Nephron progenitor cell (in vitro differentiated cells): ENCODE measurements around the gene RFLNA.

Source experiments
- DNase-seq: peaks from one replicate; pipeline ENCODE4 v3.0.0; 2021
- H3K27ac Mint-ChIP-seq: 2 replicates; pipeline ENCODE4 v1.8.0; 2021; ENCODE audit warnings: mild to moderate bottlenecking, moderate library complexity, mixed read lengths
- H3K27me3 Mint-ChIP-seq: 2 replicates; pipeline ENCODE4 v1.8.0; 2021; ENCODE audit warnings: mild to moderate bottlenecking, low read depth, mixed read lengths; ENCODE audit not compliant: poor library complexity
- H3K36me3 Mint-ChIP-seq: 2 replicates; pipeline ENCODE4 v1.8.0; 2021; ENCODE audit warnings: low read depth, mixed read lengths
- H3K4me1 Mint-ChIP-seq: 2 replicates; pipeline ENCODE4 v1.8.0; 2021; ENCODE audit warnings: mixed read lengths
- H3K4me3 Mint-ChIP-seq: 2 replicates; pipeline ENCODE4 v1.8.0; 2021; ENCODE audit warnings: mild to moderate bottlenecking, moderate library complexity, mixed read lengths
- H3K9me3 Mint-ChIP-seq: 2 replicates; pipeline ENCODE4 v1.8.0; 2021; ENCODE audit warnings: mild to moderate bottlenecking, moderate library complexity, mixed read lengths
- CTCF ChIP-seq: fragments of 200-600 bp; sonication (generic); IDR thresholded peaks from 2 replicates; pipeline ENCODE4 v1.5.0; 2021; ENCODE audit warnings: antibody characterized with exemption

The RFLNA gene

DNA sequence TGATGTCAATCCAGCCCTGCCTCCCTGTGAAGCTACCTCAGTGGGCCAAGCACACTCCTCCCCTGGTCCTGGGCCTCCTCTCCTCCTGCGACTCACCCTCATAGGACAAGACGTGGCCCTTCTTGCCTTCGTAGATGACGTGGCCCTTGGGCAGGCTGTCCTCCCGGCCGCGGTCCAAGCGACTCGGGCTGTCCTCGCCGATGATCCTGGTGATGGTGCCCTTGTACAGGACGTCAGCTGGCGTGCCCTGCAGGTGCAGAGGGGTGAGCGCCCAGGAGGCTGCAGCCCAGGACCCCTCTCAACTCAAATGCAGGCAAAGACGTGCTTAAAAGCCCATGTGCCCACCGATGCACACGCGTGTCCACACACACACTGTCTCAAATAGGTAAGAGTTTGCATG lies 55.6 kb downstream of the RFLNA start:
- peaks cover 20% of the 10 kb centered on the region for H3K36me3 Mint-ChIP-seq
- H3K4me3 Mint-ChIP-seq = no peak overlapping the region
- DNase-seq = no peak
- no peak for TF ChIP-seq CTCF
- H3K27ac Mint-ChIP-seq = no peak overlapping the region
- H3K27me3 Mint-ChIP-seq = no peaks in the 10 kb centered on the region
- H3K4me1 Mint-ChIP-seq = no peaks in the 10 kb centered on the region
- no peaks in the 10 kb centered on the region for H3K9me3 Mint-ChIP-seq

GRCh38 chr12:124351422-124351821 lies 56.5 kb downstream of the RFLNA start:
- Mint-ChIP-seq H3K27ac (no peak overlapping the region), H3K27me3 (no peaks in the 10 kb centered on the region), H3K4me3 (no peak overlapping the region), H3K4me1 (no peaks in the 10 kb centered on the region), H3K9me3 (no peaks in the 10 kb centered on the region), H3K36me3 (peaks cover 14% of the 10 kb centered on the region)
- TF ChIP-seq CTCF = no peak
- no peak for DNase-seq

- Mint-ChIP-seq H3K27ac (no peak overlapping the region), H3K4me3 (no peak overlapping the region), H3K4me1 (no peaks in the 10 kb centered on the region), H3K27me3 (no peaks in the 10 kb centered on the region), H3K9me3 (no peaks in the 10 kb centered on the region), H3K36me3 (peaks cover 17% of the 10 kb centered on the region)
- no peak for TF ChIP-seq CTCF
- DNase-seq = no peak
These were observed 57.4 kb downstream of the RFLNA start for GRCh38 chr12:124352257-124352656.

GRCh38 chr12:124352839-124353238 lies 57.9 kb downstream of the RFLNA start:
- Mint-ChIP-seq H3K36me3 (peaks cover 22% of the 10 kb centered on the region), H3K4me3 (no peak overlapping the region)

DNA sequence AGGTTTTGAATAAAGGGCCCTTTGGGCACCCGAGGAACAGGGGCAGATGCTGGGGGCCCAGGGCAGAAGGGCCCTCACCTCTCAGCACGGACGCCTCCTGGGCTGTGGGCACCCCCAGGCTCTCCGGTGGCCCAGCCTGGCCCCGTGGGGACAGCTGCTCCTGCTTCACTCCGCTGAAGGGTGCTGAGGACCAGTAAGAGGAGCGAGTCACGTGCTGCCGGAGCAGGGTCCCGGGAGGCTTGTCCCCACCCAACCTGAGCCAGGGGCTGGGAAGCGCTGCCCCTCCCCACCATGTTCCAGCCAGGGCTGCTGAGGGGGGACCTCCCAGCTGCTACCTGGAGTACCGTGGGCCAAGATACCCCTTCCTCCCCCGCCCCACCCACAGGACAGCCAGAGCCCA lies 59.5 kb downstream of the RFLNA start:
- no peaks in the 10 kb centered on the region for H3K4me1 Mint-ChIP-seq
- no peak for DNase-seq
- TF ChIP-seq CTCF = no peak
- H3K36me3 Mint-ChIP-seq = peaks cover 23% of the 10 kb centered on the region
- no peaks in the 10 kb centered on the region for H3K27me3 Mint-ChIP-seq
- no peak overlapping the region for H3K4me3 Mint-ChIP-seq
- H3K27ac Mint-ChIP-seq = no peak overlapping the region
- H3K9me3 Mint-ChIP-seq = no peaks in the 10 kb centered on the region

More at GRCh38 chr12:124352839-124353238, 57.9 kb downstream of the RFLNA start:
- Mint-ChIP-seq H3K9me3 (no peaks in the 10 kb centered on the region), H3K4me1 (no peaks in the 10 kb centered on the region), H3K27me3 (no peaks in the 10 kb centered on the region), H3K27ac (peak overlapping the region; percentile 40)
- DNase-seq = no peak
- TF ChIP-seq CTCF = no peak

GRCh38 chr12:124356221-124356620 lies 61.3 kb downstream of the RFLNA start:
- H3K9me3 Mint-ChIP-seq = no peaks in the 10 kb centered on the region
- H3K27ac Mint-ChIP-seq = no peak overlapping the region
- peaks cover 19% of the 10 kb centered on the region for H3K36me3 Mint-ChIP-seq
- DNase-seq = no peak
- H3K4me3 Mint-ChIP-seq = no peak overlapping the region
- TF ChIP-seq CTCF = no peak
- H3K4me1 Mint-ChIP-seq = peaks cover 7% of the 10 kb centered on the region
- no peaks in the 10 kb centered on the region for H3K27me3 Mint-ChIP-seq
